ENCODE data around the gene SUN5. TPM values are rescaled to one million over a fixed set of nuclear protein-coding genes. Genes with fewer than 3 reads are reported as not detected.
A peak's percentile ranks its signal among the peaks of the same experiment; 100 is the strongest.

Gene SUN5
- total and polyA plus RNA-seq, 2 of the 8 experiments (the other 6 are each of a cell fraction or from before 2014, with no cell fraction given), result not detected

- no peak for TF ChIP-seq SP4 (IDR thresholded peaks at IDR 0.05; ENCODE audit: low read length)
- TF ChIP-seq CTCF (IDR thresholded peaks at IDR 0.05; ENCODE audit: control extremely low read depth in 1 of 3, insufficient read depth in 1 of 3, low read depth in 1 of 3, low read length in 3 of 3), result peak in 2 of 3 experiments; percentile 61 to 68; a peak in 3 of 4 replicates
- no peak for TF ChIP-seq KDM1A (IDR thresholded peaks at IDR 0.05; ENCODE audit: borderline replicate concordance, low read length)
These were observed 58.5 kb downstream of the SUN5 start (continued) for GRCh38 chr20:32945710-32946221.
